Neuron (in vitro differentiated cells): Measurements from ENCODE around the gene DLD.

ENCODE experiments used
- H2AFZ ChIP-seq: one replicate; pipeline ENCODE4 v1.6.1; 2013; ENCODE audit warnings: low read depth, mild to moderate bottlenecking, inconsistent platforms, low read length, moderate library complexity
- H3K27me3 ChIP-seq: one replicate; pipeline ENCODE4 v1.6.1; 2013; ENCODE audit warnings: low read length; ENCODE audit not compliant: insufficient read depth
- H3K36me3 ChIP-seq: one replicate; pipeline ENCODE4 v1.6.1; 2013; ENCODE audit warnings: low read length; ENCODE audit not compliant: insufficient read depth
- H3K4me1 ChIP-seq: one replicate; pipeline ENCODE4 v1.6.1; 2013; ENCODE audit warnings: low read length; ENCODE audit not compliant: insufficient read depth
- H3K4me3 ChIP-seq: 2 replicates; pipeline ENCODE4 v1.5.1; 2013; ENCODE audit warnings: mild to moderate bottlenecking, low read length, moderate library complexity
- H3K9me3 ChIP-seq: one replicate; pipeline ENCODE4 v1.6.1; 2013; ENCODE audit warnings: low read length

The DLD gene

DNA sequence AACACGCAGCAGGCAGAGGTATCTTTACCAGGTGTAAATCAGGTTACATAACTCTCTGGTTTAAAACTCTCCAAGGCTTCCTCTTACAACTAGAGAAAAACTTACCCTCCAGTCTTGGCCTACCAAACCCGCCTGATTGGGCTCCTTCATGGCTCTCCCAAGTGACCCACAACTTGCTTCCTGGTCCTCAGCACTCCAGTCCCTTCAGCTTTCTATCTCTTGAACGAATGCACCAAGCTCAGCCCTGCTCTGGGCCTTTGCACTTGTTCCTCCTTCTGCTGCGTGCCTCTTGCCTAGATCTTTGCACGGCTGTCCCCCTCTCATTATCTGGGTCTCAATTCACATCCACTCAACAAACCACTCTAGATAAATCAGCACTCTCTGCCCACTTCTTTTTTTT lies 32.7 kb upstream of the DLD start:
- Histone ChIP-seq H3K4me1 (no peaks in the 10 kb centered on the region), H3K36me3 (no peaks in the 10 kb centered on the region), H3K9me3 (no peaks in the 10 kb centered on the region), H2AFZ (no peak overlapping the region), H3K27me3 (peaks cover 3% of the 10 kb centered on the region), H3K4me3 (no peak overlapping the region)

DNA sequence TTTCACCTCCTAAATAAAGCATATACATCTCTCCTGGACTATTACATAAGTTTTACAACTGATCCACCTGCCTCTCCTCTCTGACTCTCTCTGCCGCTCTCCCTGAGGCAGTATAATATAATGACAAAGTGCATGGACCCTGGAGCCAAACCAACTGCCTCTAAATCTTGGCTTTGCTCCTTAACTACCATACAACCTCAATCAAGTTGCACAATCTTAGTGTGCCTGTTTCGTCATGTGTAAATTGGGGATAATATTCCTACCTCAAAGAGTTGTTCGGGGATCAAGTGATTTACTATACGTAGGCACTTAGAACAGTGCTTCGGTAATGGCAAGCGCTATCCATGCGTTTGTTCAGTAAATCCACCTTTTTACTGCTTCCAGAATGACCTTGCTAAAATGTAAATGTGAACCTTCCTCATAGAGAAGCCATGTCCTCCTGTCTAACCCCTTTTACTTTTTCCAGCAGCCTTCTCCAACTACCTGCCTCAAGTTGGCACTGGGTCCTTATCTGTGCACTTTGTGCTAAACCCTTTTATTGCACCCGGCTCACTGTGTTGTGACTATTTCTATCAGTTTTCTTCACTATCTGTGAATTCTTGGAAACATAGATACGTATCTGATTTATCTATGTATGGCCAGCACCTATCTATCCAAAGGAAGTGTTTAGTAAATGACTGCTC lies 30.6 kb upstream of the DLD start:
- H3K4me1 ChIP-seq, result no peaks in the 10 kb centered on the region
- H2AFZ ChIP-seq, result no peak overlapping the region
- H3K4me3 ChIP-seq, result no peak overlapping the region
- H3K9me3 ChIP-seq, result no peaks in the 10 kb centered on the region
- H3K36me3 ChIP-seq, result no peaks in the 10 kb centered on the region
- peaks cover 3% of the 10 kb centered on the region for H3K27me3 ChIP-seq

DNA sequence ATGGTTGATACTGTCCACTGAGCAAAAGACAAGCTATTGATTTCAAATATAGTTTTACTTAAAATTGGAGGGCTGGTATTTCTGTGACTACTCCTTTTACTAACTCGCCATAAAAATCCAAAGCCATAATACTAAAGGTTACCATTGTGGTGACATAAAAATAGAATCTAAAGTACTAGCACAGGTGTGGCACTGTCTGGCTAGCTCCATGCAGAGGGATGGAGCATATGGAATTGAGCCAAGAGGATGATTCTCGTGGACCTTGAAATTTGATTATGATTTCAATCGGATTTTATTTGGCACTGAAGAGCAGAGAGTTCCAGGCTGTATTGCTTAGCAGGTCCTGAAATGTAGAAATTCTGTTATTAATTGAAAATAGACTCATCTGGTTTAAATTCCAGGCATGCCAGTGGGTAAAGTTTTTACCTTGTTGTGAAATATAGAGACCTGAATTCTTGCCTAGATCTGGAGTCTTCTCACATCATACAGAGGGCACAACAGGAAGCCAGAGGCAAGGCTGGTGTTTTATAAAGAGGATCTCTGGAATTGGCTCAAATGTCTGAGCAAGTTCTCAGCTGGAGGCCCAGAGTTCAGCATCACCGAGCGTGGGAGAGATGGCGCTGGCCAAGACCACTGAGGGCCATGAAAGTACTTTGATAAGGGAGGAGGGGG lies 29.9 kb upstream of the DLD start:
- Histone ChIP-seq H3K36me3 (no peaks in the 10 kb centered on the region), H2AFZ (no peak overlapping the region)

DNA sequence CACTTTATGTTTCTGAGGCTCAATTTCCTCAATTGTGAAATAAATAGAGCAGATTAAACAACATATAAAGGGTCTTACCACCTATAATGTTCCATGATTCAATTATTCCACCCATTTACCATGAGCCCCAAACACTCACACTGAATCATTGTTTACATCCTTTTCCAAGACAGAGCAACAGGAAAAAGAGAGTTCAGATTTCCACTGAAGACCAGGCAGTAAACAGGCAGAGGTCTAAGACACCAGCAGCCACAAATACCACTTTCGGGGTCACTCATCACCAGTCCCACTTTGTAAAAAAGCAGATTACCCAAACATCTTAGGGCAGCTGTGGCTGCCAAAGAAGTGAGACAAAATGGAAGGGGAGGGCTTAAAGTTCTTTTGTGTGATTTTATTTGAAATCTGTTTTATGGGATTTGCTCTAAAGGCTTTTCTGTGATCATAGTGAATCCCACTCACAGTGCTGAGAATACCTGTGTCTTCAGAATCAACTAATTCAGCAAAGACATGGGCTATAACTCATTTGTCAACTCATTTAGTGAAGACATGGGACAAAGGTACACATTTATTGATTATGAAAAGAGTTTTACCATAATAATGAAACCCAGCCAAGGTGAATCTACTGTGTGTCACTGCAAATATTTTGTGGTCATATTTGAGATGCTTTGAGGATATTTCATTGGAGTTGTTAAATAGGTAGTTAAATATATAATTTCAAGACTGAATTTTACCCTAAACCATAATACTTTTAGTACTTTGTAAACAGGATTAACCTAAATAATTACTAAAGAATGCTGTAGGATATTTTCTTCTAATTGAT lies 24.8 kb upstream of the DLD start:
- Histone ChIP-seq H3K27me3 (no peaks in the 10 kb centered on the region), H2AFZ (no peak overlapping the region), H3K4me1 (no peaks in the 10 kb centered on the region), H3K36me3 (no peaks in the 10 kb centered on the region), H3K4me3 (no peak overlapping the region), H3K9me3 (no peaks in the 10 kb centered on the region)

More for the DNA sequence above, 29.9 kb upstream of the DLD start:
- Histone ChIP-seq H3K9me3 (no peaks in the 10 kb centered on the region), H3K4me1 (no peaks in the 10 kb centered on the region), H3K27me3 (peaks cover 3% of the 10 kb centered on the region), H3K4me3 (no peak overlapping the region)

DNA sequence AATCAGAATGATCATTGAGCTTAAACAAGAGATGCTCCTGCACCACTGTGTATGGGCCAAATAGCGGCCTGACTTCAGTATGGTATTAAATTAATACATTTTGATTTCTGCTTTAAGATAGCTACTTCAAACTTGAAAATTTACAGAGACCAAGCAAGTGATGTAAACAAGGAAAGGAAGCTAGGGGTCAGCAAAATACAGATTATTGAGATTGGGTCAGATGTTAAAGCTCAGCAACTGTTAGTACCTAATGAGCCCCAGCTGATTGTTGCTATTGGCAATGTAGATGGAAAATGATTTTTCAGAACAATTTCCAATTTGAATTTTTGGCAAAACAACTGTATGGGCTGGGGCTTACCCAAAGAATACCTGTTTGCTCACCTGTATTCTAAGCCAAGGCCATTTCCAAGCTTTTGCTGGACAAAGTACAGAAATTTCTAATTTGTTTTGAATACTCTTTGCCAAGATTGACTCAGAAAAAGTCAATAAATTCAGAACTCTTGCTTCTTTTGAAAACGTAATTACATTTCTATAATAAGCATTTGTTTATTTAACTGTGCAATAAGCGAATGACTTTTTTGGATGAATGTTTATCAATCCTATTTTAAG lies 23.0 kb upstream of the DLD start:
- H3K4me1 ChIP-seq, result no peaks in the 10 kb centered on the region
- H3K36me3 ChIP-seq, result no peaks in the 10 kb centered on the region
- H2AFZ ChIP-seq, result no peak overlapping the region
- H3K27me3 ChIP-seq, result peaks cover 3% of the 10 kb centered on the region
- H3K9me3 ChIP-seq, result no peaks in the 10 kb centered on the region
- no peak overlapping the region for H3K4me3 ChIP-seq

DNA sequence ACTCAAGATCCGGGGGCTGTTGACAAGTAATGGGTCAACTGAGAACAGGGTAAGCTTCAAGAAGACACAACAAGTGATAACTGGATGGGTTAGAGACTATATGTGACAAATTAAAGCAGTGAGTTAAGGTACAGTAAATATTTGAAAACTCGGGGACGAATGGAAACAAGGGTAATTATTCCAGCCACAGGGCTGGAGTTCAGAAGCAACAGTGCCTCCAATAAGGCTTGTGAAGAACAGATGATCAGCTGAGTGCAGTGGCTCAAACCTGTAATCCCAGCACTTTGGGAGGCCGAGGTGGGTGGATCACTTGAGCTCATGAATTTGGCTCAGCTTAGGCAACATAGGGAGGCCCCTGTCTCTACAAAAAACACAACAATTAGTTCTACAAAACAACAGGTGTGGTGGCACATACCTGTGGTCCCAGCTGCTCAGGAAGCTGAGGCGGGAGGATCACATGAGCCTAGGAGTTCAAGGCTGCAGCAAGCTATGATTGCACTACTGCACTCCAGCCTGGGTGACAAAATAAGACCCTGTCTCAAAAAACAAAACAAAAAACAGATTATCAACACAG lies 20.5 kb upstream of the DLD start:
- Histone ChIP-seq H3K27me3 (peaks cover 3% of the 10 kb centered on the region), H2AFZ (no peak overlapping the region), H3K36me3 (no peaks in the 10 kb centered on the region), H3K9me3 (no peaks in the 10 kb centered on the region), H3K4me3 (no peak overlapping the region), H3K4me1 (no peaks in the 10 kb centered on the region)

DNA sequence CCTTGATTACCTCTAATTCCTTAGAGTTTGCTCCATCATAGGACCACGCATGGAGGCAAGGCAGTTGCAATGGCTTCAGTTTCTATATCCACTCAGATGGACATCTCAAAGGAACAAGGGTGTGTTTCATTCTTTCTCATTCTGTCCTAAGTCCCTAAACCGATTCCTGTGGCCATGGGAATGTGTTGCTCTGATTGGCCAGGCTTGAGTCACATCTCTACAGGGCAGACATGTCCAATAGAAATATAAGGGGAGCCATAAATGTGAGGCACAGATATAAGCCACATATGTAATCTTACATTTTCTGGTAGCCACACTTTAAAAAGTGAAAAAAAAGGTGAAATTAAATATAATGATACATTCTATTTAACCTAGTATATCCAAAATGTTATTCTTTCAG lies 16.9 kb upstream of the DLD start:
- no peak overlapping the region for H2AFZ ChIP-seq
- H3K4me3 ChIP-seq, result no peak overlapping the region
- peaks cover 4% of the 10 kb centered on the region for H3K4me1 ChIP-seq
- no peaks in the 10 kb centered on the region for H3K9me3 ChIP-seq
- peaks cover 3% of the 10 kb centered on the region for H3K27me3 ChIP-seq
- no peaks in the 10 kb centered on the region for H3K36me3 ChIP-seq

DNA sequence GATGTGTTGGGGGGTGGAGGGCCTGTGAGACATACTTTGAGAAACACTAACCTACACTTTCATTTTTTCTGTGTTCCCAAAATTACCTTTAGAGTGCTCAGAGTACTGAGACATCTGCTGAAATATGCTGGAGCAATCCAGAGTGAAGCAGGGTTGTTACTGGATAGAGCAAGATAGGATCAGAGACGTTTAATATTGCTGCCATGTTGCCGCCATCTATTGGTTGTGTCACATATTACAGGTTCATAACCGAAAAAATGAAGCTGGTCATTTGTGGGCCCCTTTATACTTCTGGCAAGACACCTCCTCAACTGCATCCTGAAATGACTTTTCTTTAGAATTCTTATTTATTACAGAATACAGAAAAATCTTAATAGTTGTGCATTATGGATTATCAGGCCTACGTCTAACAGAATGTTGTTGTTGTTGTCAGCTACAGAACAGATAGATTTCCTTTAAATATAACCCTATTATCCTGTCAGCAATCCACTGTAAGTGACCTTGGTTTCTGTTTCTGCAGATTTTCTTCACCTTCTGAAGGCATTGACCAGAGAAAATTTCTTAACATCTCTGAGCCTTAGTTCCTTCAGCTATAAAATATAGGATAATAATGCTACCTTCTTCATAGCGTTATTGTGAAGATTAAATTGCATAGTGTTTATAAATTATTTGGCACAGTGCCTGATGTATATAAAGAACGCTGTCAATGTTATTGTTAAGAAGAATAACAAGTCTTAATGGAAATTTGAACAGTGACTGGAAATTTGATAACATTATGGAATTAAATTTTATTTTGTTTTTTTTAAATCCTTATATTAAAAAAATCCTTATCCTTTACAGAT lies 16.2 kb upstream of the DLD start:
- Histone ChIP-seq H3K4me3 (no peak overlapping the region), H3K36me3 (no peaks in the 10 kb centered on the region), H3K9me3 (no peaks in the 10 kb centered on the region), H3K4me1 (peaks cover 4% of the 10 kb centered on the region), H2AFZ (no peak overlapping the region), H3K27me3 (peaks cover 3% of the 10 kb centered on the region)

DNA sequence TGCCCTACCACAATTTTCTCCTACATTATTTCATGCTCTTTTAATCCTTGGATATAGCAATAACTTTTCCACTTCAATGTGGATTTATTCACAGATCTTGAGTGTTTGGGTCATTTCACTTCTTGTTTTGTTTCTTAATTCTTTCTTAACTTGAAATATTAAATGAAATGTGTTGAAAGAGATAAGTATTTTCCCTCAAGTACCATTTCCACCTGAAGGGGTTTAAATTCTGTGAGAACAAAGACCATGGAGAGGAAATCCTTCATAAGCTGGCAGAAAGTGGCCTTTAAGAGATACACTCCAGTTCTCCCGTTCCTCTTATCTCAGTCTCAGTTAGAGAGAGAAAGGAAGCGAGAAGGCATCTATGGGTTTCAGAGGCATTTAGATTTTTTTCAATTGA lies 14.1 kb upstream of the DLD start:
- no peaks in the 10 kb centered on the region for H3K9me3 ChIP-seq
- no peaks in the 10 kb centered on the region for H3K27me3 ChIP-seq
- no peak overlapping the region for H2AFZ ChIP-seq
- H3K4me1 ChIP-seq, result peaks cover 4% of the 10 kb centered on the region
- no peak overlapping the region for H3K4me3 ChIP-seq
- H3K36me3 ChIP-seq, result no peaks in the 10 kb centered on the region

DNA sequence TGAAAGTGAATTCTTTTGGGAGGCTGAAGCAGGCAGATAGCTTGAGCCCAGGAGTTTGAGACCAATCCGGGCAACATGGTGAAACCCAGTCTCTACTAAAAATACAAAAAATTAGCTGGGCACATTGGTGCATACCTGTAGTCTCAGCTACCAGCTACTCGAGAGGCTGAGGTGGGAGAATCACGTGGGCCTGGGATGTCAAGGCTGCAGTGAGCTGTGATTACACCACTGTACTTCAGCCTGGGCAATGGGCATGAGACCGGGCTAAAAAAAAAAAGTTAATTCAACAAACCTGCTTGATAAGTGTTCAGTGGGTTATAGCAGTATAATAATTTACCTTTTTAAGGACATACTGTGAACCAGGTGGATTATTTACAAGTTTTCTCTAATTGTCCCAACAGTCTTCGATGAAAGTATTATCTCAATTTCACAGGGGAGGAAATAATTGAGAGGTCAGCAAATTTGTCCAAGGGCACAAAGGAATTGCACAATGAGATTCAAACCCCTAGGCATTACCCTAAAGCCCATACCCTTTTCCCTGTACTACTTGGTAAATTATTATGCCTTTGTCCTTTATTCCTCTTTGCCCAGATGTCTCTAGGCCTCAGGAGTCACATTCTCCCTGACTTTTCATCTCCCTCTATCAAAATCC lies 13.1 kb upstream of the DLD start:
- H3K4me1 ChIP-seq, result peaks cover 4% of the 10 kb centered on the region
- no peaks in the 10 kb centered on the region for H3K9me3 ChIP-seq
- H3K27me3 ChIP-seq, result no peaks in the 10 kb centered on the region
- H3K4me3 ChIP-seq, result no peak overlapping the region
- H2AFZ ChIP-seq, result no peak overlapping the region
- no peaks in the 10 kb centered on the region for H3K36me3 ChIP-seq

DNA sequence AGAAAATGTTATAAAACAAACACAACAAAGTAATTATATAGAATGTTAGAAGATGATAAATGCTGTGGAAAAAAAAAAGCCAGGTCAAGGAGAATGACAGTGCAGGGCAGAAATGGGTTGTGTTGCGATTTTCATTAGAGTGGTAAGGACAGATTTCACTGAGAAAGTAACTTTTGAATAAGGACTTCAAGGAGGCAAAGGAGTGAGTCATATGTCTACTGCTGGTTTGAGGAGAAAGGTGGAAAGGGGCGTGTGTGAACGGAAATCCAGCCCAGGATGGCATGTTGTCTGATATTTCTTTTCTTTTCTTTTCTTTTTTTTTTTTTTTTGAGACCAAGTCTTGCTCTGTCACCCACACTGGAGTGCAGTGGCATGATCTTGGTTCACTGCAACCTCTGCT lies 12.3 kb upstream of the DLD start:
- H3K4me3 ChIP-seq, result no peak overlapping the region

More for the DNA sequence above, 12.3 kb upstream of the DLD start:
- Histone ChIP-seq H3K4me1 (peaks cover 4% of the 10 kb centered on the region), H3K36me3 (no peaks in the 10 kb centered on the region), H3K27me3 (no peaks in the 10 kb centered on the region), H3K9me3 (no peaks in the 10 kb centered on the region), H2AFZ (no peak overlapping the region)
